HepG2 (cell line): ENCODE measurements around the gene CDC20. TPM values are rescaled to one million over a fixed set of nuclear protein-coding genes. Genes with fewer than 3 reads are reported as not detected.
A peak's percentile ranks its signal among the peaks of the same experiment; 100 is the strongest.

Experiments
- ARID4A ChIP-seq: sonication (generic); formaldehyde crosslinking; IDR thresholded peaks from 2 replicates; pipeline ENCODE4 v1.5.0; 2020; ENCODE audit warnings: mild to moderate bottlenecking, missing genetic modification reagents, borderline replicate concordance
- CHD4 ChIP-seq: fragments of 200-600 bp; sonication (generic); IDR thresholded peaks from 2 replicates; pipeline ENCODE4 v1.7.0; 2017; ENCODE audit warnings: mild to moderate bottlenecking, low read length, borderline replicate concordance
- DDIT3 ChIP-seq: sonication (generic); formaldehyde crosslinking; IDR thresholded peaks from 2 replicates; pipeline ENCODE4 v1.4.0; 2020; ENCODE audit warnings: mild to moderate bottlenecking, missing genetic modification reagents
- EEA1 ChIP-seq: sonication (generic); formaldehyde crosslinking; IDR thresholded peaks from 2 replicates; pipeline ENCODE4 v1.5.1; 2020; ENCODE audit warnings: mild to moderate bottlenecking, missing genetic modification reagents, borderline replicate concordance
- FOXO4 ChIP-seq: sonication (generic); formaldehyde crosslinking; conservative IDR thresholded peaks from 2 replicates; pipeline ENCODE4 v1.8.1; 2023; ENCODE audit warnings: missing genetic modification reagents
- GRHL1 ChIP-seq: sonication (generic); formaldehyde crosslinking; conservative IDR thresholded peaks from 2 replicates; pipeline ENCODE4 v1.8.0; 2022; ENCODE audit warnings: missing genetic modification reagents
- GZF1 ChIP-seq: sonication (generic); formaldehyde crosslinking; IDR thresholded peaks from 2 replicates; pipeline ENCODE4 v1.5.1; 2020; ENCODE audit warnings: mild to moderate bottlenecking, missing genetic modification reagents
- KLF12 ChIP-seq: sonication (generic); formaldehyde crosslinking; IDR thresholded peaks from 2 replicates; pipeline ENCODE4 v1.4.0; 2020; ENCODE audit warnings: missing genetic modification reagents, borderline replicate concordance
- KLF16 ChIP-seq, 2 experiments: sonication (generic) in 1 of 2; formaldehyde crosslinking in 1 of 2; IDR thresholded peaks; 2 replicates each; pipeline versions ENCODE4 v1.6.1 to v1.8.0; 2016 to 2023; ENCODE audit warnings: missing genetic modification reagents in 2 of 2, missing compliant biosample characterization in 1 of 2
- MTF1 ChIP-seq: sonication (generic); formaldehyde crosslinking; IDR thresholded peaks from 2 replicates; pipeline ENCODE4 v1.5.0; 2020; ENCODE audit warnings: missing genetic modification reagents
- PPARG ChIP-seq: conservative IDR thresholded peaks from 2 replicates; pipeline ENCODE4 v1.6.1; 2016; ENCODE audit warnings: missing biosample characterization, missing genetic modification reagents
- RXRB ChIP-seq: IDR thresholded peaks from 2 replicates; pipeline ENCODE4 v1.6.1; 2016; ENCODE audit warnings: borderline replicate concordance, missing genetic modification reagents, missing compliant biosample characterization
- SOX5 ChIP-seq: IDR thresholded peaks from 2 replicates; pipeline ENCODE4 v1.6.1; 2016; ENCODE audit warnings: borderline replicate concordance
- TFAP4 ChIP-seq: sonication (generic); IDR thresholded peaks from 2 replicates; pipeline ENCODE4 v1.6.1; 2016; ENCODE audit warnings: low read depth, borderline replicate concordance
- ZBTB14 ChIP-seq: sonication (generic); formaldehyde crosslinking; IDR thresholded peaks from 2 replicates; pipeline ENCODE4 v1.4.0; 2020; ENCODE audit warnings: missing genetic modification reagents
- ZNF143 ChIP-seq: sonication (generic); formaldehyde crosslinking; IDR thresholded peaks from 2 replicates; pipeline ENCODE4 v1.4.0; 2020; ENCODE audit warnings: missing genetic modification reagents
- polyA plus RNA-seq, 8 experiments: library from polyadenylated mRNA; depleted of rRNA in 3 of 8; stranded (reverse) in 7 of 8; unstranded in 1 of 8; fragments of >200 nt; fragmentation: Illumina TruSeq in 4 of 8; extraction: Trizol in 4 of 8; gene quantifications; 2 replicates each; pipeline versions ENCODE4 v1.2.1 to v1.2.3, GENCODE V29; 2011 to 2016; ENCODE audit warnings: low read depth in 4 of 8, missing spikeins in 1 of 8, mixed read lengths in 1 of 8; ENCODE audit not compliant: insufficient read depth in 1 of 8
- total RNA-seq, 5 experiments: library from RNA; depleted of rRNA; stranded (reverse); fragments of >200 nt; fragmentation: Illumina TruSeq; extraction: Trizol; gene quantifications; 2 replicates each; pipeline ENCODE4 v1.2.3, GENCODE V29; 2016; ENCODE audit warnings: low read depth in 1 of 5
- TF ChIP-seq, protein P1 (sequence below): IDR thresholded peaks from 2 replicates; pipeline ENCODE4 v1.6.1; 2018; ENCODE audit warnings: missing genetic modification reagents

CDC20 gene
- total and polyA plus RNA-seq, 2 of the 13 experiments (the other 11 are each of a cell fraction or from before 2014, with no cell fraction given): 57.9 to 90.0 TPM

DNA sequence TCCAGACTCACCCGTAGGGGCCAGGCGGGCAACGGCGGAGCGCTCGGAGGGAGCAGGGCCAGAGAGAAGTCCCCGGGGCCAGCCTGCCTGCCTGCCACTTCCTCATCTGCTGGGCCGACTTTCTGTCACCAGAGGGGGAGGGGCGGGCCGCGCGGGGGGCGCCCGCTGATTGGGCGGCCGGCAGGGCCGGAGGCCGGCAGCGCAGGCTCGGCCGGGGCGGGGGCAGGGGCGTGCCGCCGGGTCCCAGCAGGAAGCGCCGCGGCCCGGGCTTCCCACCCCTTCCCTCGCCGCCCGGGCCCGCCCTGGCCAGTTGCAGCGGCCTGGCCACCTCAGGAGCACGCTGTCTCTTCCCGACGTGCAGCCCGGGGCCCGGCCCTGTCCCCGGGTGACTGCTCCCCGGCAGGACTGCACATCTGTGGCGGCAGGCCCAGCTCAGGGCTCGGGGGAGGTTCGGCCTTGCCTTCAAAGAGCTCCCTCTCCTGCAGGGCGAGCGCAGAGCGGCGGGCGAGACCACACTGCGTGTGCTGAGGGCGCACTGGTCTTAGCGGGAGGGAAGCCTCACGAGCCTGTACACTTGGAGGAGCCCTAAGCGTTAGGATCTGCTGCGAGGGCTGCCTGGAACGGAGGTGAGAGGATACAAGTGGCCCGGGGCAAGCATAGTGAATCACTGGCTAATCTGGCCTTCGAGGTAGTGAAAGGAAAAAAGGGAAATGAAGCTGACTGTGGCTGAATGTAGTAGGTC, 9.3 kb downstream of the CDC20 start, which contains the start of gene ELOVL1 (continued):
- TF ChIP-seq SOX5 (CRISPR knock-in tag): peak; percentile 56; the same call in 1 of the 2 replicates
- TF ChIP-seq RXRB (CRISPR knock-in tag): peak; percentile 36; the same call in 1 of the 2 replicates
- peak; percentile 75; the same call in 1 of the 2 replicates for TF ChIP-seq KLF12 (CRISPR knock-in tag)
- peak; percentile 6; the same call in 1 of the 2 replicates for TF ChIP-seq TFAP4
- peak; percentile 73; the same call in 1 of the 2 replicates for TF ChIP-seq ARID4A (CRISPR knock-in tag)
- peak; percentile 88 for TF ChIP-seq EEA1 (CRISPR knock-in tag)
- TF ChIP-seq FOXO4 (CRISPR knock-in tag): no peak
- TF ChIP-seq PPARG: peak; percentile 43; the same call in 1 of the 2 replicates
- TF ChIP-seq GRHL1 (CRISPR knock-in tag): no peak
- no peak for TF ChIP-seq GZF1 (CRISPR knock-in tag)
- TF ChIP-seq ZNF143 (CRISPR knock-in tag): no peak
- TF ChIP-seq, protein P1, sequence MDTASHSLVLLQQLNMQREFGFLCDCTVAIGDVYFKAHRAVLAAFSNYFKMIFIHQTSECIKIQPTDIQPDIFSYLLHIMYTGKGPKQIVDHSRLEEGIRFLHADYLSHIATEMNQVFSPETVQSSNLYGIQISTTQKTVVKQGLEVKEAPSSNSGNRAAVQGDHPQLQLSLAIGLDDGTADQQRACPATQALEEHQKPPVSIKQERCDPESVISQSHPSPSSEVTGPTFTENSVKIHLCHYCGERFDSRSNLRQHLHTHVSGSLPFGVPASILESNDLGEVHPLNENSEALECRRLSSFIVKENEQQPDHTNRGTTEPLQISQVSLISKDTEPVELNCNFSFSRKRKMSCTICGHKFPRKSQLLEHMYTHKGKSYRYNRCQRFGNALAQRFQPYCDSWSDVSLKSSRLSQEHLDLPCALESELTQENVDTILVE: peak; percentile 91
- no peak for TF ChIP-seq ZBTB14 (CRISPR knock-in tag)
- TF ChIP-seq DDIT3 (CRISPR knock-in tag): no peak
- TF ChIP-seq KLF16 (CRISPR knock-in tag; IDR thresholded peaks at IDR 0.05): peak in 1 of 2 experiments; percentile 88; a peak in 2 of 4 replicates
- no peak for TF ChIP-seq CHD4
- TF ChIP-seq MTF1 (CRISPR knock-in tag): peak; percentile 53; the same call in 1 of the 2 replicates
